Tibial nerve (tissue), 4 donors: ENCODE results near the gene SYT17.

ENCODE experiments used
- CTCF ChIP-seq, 5 experiments: fragments of 200-600 bp in 3 of 5; fragments of 450-650 bp in 2 of 5; sonication (generic) in 3 of 5; IDR thresholded peaks; one replicate each; pipeline ENCODE4 v1.5.1; 2016 to 2019; ENCODE audit warnings: antibody characterized with exemption in 5 of 5, mild to moderate bottlenecking in 3 of 5, moderate library complexity in 2 of 5
- EP300 ChIP-seq, 2 donors: sonication (generic); formaldehyde crosslinking; IDR thresholded peaks; one replicate each; pipeline ENCODE4 v1.6.1; 2017; ENCODE audit warnings: antibody characterized with exemption in 2 of 2, mild to moderate bottlenecking in 1 of 2

DNA sequence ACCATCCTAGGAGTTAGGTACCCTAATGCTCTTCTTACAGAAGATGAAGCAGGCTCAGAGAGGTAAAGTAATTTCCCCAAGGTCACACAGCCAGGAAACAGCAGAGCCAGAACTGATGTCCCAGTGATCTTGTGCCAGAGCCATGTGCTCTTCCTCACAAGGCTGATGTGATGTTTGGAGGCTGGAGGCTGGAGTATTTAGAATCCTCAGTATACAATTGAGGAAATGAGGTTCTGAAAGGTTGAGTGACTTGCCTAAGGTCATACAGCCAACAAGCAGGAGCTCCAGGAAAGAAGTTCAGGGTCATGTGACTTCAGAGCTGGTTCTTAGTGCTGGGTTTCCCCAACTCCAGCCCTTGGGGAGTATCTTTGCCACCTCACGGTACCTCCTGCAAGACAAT lies 35.8 kb upstream of the SYT17 start:
- TF ChIP-seq EP300 (IDR thresholded peaks at IDR 0.05): no peak
- no peak for TF ChIP-seq CTCF (IDR thresholded peaks at IDR 0.05)
